Subcutaneous adipose tissue (tissue), 4 donors: ENCODE results near the gene PRKCB. TPM values are rescaled to one million over a fixed set of nuclear protein-coding genes. Genes with fewer than 3 reads are reported as not detected.

Source experiments
- CTCF ChIP-seq: fragments of 450-650 bp; IDR thresholded peaks from one replicate; pipeline ENCODE4 v1.5.1; 2016; ENCODE audit warnings: low read depth, mild to moderate bottlenecking, control low read depth, antibody characterized with exemption, moderate library complexity
- total RNA-seq, 4 donors: library from RNA; depleted of rRNA; stranded (reverse); fragments of >200 nt; gene quantifications; one replicate each; pipeline ENCODE4 v1.1.0, GENCODE V29; 2016

PRKCB gene
- total RNA-seq, 4 donors from 2014 or later: 3.4 to 16.5 (median 5.7) TPM

DNA sequence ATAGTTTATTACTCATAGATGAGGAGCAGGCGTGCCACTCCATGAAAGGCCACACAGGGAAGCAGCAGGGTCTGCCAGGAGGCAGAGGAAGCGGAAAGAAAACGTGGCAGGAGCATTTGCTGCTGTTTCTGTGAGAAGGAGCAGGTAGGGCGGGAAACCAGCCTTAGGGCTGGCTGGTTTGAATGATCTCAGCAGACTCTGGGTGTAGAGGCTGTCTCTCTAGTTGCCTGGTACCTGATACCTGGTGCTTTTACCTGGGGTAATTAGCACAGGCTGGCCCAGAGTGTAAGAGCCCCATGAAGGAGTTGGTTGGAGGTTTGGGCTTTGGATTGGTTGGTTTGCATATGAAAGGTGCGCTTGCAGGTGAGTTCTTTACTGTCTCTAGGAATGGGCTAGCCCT, 215.3 kb downstream of the PRKCB start:
- no peak for TF ChIP-seq CTCF

- no peak for TF ChIP-seq CTCF
These were observed 216.7 kb downstream of the PRKCB start for GRCh38 chr16:24052329-24053098.

GRCh38 chr16:24053099-24053946, 217.5 kb downstream of the PRKCB start:
- TF ChIP-seq CTCF: no peak

DNA sequence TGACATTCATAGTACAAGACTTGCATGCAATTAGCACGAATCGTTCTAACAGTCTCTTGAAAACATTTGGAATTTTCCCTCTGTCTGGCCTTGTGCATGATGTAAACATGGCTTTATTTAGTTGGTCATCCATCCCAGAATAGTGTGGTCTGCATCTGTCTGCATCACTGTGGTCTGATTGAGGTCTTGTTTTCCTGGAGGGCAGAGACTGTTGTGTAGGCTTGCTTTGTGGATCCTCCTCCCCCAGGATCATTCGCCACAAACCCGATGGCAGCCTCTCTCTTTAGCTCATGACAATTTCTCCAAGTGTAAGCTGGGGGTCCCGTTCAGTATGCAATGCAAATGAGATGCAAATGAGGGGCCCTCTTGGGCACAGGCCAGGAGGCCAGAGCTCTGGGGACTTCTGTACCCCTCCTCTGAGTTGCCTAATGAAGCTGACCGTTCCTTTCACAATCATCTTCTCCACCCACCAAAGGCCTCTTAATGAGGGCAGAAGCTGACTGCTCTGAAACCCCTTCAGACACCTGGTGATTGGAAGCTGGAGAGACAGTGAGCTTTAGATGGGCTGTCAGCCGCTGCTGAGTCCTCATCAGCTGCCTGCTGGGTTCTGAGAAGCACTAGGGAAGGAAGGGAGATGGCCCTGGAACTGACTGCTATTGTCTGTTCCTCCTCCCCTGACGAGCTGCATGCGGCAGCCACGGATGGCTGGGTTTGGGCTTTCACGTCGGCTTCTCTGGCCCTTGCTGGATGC, 219.1 kb downstream of the PRKCB start:
- no peak for TF ChIP-seq CTCF

DNA sequence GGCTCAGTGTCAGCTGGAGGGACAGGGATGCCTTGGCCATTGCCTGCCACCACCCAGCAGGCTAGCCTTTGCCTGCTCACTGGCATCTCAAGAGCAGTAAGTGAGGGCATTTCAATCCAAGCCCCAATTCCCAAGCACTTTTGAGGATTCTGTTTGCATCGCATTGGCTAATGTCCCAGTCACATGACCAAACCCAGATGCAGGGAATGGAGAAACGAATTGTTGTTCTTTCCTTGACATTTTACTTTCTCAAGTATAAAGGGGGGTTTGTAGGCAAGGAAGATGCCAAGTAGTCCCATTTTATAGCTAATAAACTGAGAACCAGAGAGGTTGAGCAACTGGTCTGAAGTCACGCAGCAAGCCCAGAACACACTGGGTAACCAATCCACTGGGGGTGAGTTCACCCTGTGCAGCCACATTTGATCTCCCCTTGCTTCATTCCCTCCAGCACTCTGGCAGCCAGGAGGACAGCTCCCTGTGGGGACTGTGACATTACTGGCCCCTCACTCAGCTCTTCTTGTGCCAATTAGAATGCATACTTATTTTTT, 226.6 kb downstream of the PRKCB start:
- TF ChIP-seq CTCF: no peak

GRCh38 chr16:24069036-24069590, 233.3 kb downstream of the PRKCB start:
- no peak for TF ChIP-seq CTCF
